ENCODE results near the gene S1PR1. TPM values are rescaled to one million over a fixed set of nuclear protein-coding genes. Genes with fewer than 3 reads are reported as not detected.
A peak's percentile ranks its signal among the peaks of the same experiment; 100 is the strongest.

Gene S1PR1
- total RNA-seq, 2 donors from 2014 or later = 42.5 to 108 TPM

DNA sequence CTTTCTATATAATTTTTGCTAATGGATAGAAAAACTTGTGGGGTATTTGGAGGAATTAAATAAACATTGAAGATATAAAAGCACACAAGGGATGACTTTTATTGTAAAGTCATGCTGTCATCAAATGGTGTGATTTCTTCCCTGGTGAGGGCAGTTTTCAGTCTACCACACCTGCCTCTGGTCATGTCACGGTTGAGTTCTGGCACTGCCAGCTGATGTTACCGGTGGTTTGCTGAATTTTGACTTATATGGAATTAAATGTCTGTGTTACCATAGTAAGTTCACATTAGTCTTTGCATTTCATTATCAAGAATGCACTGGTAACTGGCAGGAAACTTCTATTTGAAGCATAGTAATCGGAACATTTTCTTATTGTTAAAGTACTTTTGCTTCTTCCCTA is 13.4 kb downstream of the S1PR1 start:
- no peak overlapping the region for H3K4me3 ChIP-seq
- H3K27me3 ChIP-seq (replicated peaks; ENCODE audit: insufficient read depth) = no peaks in the 10 kb centered on the region
- H3K9me3 ChIP-seq = no peaks in the 10 kb centered on the region
- H3K27ac ChIP-seq = no peak overlapping the region
- no peaks in the 10 kb centered on the region for H3K36me3 ChIP-seq
- TF ChIP-seq, protein P1, sequence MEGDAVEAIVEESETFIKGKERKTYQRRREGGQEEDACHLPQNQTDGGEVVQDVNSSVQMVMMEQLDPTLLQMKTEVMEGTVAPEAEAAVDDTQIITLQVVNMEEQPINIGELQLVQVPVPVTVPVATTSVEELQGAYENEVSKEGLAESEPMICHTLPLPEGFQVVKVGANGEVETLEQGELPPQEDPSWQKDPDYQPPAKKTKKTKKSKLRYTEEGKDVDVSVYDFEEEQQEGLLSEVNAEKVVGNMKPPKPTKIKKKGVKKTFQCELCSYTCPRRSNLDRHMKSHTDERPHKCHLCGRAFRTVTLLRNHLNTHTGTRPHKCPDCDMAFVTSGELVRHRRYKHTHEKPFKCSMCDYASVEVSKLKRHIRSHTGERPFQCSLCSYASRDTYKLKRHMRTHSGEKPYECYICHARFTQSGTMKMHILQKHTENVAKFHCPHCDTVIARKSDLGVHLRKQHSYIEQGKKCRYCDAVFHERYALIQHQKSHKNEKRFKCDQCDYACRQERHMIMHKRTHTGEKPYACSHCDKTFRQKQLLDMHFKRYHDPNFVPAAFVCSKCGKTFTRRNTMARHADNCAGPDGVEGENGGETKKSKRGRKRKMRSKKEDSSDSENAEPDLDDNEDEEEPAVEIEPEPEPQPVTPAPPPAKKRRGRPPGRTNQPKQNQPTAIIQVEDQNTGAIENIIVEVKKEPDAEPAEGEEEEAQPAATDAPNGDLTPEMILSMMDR (IDR thresholded peaks at IDR 0.05) = no peak
- ATAC-seq (ENCODE audit: insufficient number of reproducible peaks, low FRiP score, low read depth) (no peak), DNase-seq (ENCODE audit: low spot score) (no peak)
- H3K4me1 ChIP-seq (ENCODE audit: control insufficient read depth in 1 of 2, low read depth in 2 of 2) = peaks cover 0 to 10% of the 10 kb centered on the region in 2 donors

DNA sequence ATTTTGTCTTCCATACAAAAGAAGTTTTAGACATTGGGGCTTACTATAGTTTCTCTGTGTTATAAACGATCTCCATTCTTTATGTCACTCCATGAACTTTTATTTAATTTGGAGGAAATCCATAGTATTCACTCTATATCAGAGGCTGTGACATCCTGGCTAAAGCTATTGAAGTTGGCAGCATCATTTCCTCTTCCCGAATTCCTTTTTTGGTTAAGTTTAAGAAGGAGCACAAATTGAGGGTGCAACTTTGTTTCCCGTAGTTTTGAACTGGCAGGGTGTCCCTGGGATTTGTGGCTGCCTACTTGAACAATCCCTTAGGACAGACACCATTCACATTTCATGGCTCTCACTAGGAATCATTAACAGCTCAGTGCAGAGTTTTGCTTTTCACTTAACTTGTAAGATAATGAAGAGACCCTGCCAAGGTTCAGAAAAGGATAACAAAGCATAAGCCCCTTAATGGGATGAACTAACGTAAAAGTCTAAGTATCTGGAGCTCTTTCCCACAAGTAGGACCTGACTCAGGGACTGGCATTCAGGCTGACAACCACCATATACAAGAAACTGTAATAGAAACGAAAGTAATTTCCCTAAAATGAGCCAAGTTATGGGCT is 13.9 kb downstream of the S1PR1 start:
- TF ChIP-seq, protein P1 (IDR thresholded peaks at IDR 0.05) = no peak
- Histone ChIP-seq H3K9me3 (no peaks in the 10 kb centered on the region), H3K4me1 (ENCODE audit: control insufficient read depth in 1 of 2, low read depth in 2 of 2) (peaks cover 0 to 10% of the 10 kb centered on the region in 2 donors), H3K36me3 (no peaks in the 10 kb centered on the region), H3K27me3 (replicated peaks; ENCODE audit: insufficient read depth) (no peaks in the 10 kb centered on the region), H3K27ac (no peak overlapping the region), H3K4me3 (peak overlapping the region; percentile 8)
- ATAC-seq (ENCODE audit: insufficient number of reproducible peaks, low FRiP score, low read depth) (no peak), DNase-seq (ENCODE audit: low spot score) (no peak)

DNA sequence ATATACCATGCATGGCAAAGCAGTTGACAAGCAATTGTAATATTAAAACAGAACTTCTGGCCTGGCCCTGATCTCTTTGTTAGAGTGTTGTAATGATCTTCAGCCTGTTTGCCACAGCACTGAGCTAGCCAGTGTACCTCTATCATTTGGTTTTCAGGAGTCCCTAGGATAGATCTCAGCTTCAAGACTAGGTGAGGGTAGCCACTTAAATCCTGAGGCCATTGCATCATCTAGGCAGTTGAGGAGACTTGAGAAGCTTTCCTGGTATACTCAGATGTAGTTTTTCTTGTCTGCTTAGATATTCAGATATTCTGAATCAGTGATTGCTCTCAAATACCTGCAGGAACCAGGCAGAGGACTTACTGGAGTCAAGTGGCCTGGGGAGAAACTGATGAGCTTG is 14.7 kb downstream of the S1PR1 start:
- Histone ChIP-seq H3K36me3 (no peaks in the 10 kb centered on the region), H3K27ac (no peak overlapping the region), H3K4me3 (no peak overlapping the region), H3K9me3 (no peaks in the 10 kb centered on the region), H3K27me3 (replicated peaks; ENCODE audit: insufficient read depth) (no peaks in the 10 kb centered on the region), H3K4me1 (ENCODE audit: control insufficient read depth in 1 of 2, low read depth in 2 of 2) (peaks cover 0 to 10% of the 10 kb centered on the region in 2 donors)
- TF ChIP-seq, protein P1 (IDR thresholded peaks at IDR 0.05) = no peak
- DNase-seq (ENCODE audit: low spot score) = no peak
- ATAC-seq (ENCODE audit: insufficient number of reproducible peaks, low FRiP score, low read depth) = no peak

DNA sequence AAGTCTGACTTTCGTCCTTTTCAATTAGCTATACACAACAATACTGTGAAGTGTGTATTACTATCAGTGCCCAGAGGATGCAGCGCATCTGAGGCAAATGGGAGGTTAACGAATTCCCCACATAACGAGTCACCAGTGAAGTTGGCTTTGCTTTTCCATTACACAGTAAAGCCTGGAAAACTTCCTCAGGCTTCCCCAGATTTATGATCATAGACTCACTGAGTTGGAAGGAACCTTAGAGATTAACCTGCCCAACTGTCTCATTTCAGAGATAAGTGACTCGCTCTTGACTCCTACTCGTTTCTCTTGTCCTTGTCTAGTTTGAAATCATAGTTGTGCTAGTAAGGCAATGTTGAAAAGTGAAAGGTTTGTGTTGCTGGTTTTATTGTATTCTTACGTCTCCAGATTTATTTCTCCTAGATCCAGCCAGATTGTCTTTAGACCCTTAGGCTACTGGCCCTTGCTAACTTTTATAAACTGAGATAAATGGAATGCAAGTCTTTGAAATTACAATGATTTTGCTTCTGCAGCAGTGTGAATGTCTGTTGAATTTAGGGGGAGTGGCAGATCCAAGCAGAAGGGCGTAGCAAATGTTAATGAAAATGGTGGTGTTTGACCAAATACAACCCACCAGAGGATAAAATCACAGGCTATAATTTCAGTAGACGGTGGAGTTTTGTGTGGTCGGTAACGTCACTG is 17.3 kb downstream of the S1PR1 start:
- H3K9me3 ChIP-seq = no peaks in the 10 kb centered on the region
- H3K27me3 ChIP-seq (replicated peaks; ENCODE audit: insufficient read depth) = no peaks in the 10 kb centered on the region
- no peak overlapping the region for H3K4me3 ChIP-seq
- H3K4me1 ChIP-seq (ENCODE audit: control insufficient read depth in 1 of 2, low read depth in 2 of 2) = peaks cover 1 to 10% of the 10 kb centered on the region in 2 donors
- no peaks in the 10 kb centered on the region for H3K36me3 ChIP-seq
- ATAC-seq (ENCODE audit: insufficient number of reproducible peaks, low FRiP score, low read depth) (no peak), DNase-seq (ENCODE audit: low spot score) (no peak)
- TF ChIP-seq, protein P1 (IDR thresholded peaks at IDR 0.05) = no peak
- no peak overlapping the region for H3K27ac ChIP-seq

DNA sequence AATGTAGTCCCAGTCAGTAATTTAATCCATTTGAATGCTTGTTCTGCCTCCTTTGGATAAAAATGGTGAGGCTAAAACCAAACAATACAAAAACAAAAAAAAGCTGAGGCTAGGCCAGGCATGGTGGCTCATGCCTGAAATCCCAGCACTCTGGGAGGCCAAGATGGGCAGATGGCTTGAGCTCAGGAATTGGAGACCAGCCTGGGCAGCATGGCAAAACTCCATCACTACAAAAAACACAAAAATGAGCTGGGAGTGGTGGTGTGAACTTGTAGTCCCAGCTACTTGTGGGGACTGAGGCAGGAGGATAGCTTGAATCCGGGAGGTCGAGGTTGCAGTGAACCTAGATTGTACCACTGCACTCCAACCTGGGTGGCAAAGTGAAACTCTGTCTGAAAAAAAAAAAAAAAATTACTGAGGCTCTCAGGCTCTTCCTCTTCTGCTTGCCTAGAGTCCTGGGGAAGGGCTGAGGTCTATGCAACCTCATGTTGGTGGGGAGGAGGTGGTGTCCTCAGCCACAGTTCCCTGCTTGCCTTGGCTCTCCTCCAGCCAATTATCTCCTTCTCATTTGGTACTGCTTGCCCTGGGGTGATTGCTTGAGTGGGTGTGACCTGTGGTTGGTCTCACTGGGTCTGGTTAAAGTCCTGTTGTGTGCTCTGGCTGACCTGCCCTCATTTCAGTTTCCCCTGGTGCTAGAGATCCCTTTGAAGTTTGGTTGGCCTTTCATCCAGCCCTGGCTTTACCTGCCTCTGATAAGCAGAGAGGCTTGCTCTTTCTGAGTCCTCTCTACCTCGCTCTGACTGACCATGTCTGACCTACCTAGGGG is 20.9 kb downstream of the S1PR1 start:
- peaks cover 13 to 21% of the 10 kb centered on the region in 2 donors for H3K4me1 ChIP-seq (ENCODE audit: control insufficient read depth in 1 of 2, low read depth in 2 of 2)
- H3K36me3 ChIP-seq = no peaks in the 10 kb centered on the region
- TF ChIP-seq, protein P1 (IDR thresholded peaks at IDR 0.05) = no peak
- no peaks in the 10 kb centered on the region for H3K27me3 ChIP-seq (replicated peaks; ENCODE audit: insufficient read depth)
- H3K27ac ChIP-seq = no peak overlapping the region
- H3K4me3 ChIP-seq = no peak overlapping the region
- no peaks in the 10 kb centered on the region for H3K9me3 ChIP-seq
- ATAC-seq (ENCODE audit: insufficient number of reproducible peaks, low FRiP score, low read depth) = no peak
- DNase-seq (ENCODE audit: low spot score) = no peak

All from thoracic aorta (tissue), 2 donors.